ENCODE data around the gene TRIM33. TPM values are rescaled to one million over a fixed set of nuclear protein-coding genes. Genes with fewer than 3 reads are reported as not detected.

TRIM33 gene
- 10 to 100 TPM; 20.2 to 63.0 (median 51.4) TPM for total RNA-seq

- WGBS, 10 experiments, result 0 to 3% (median 0%) methylated on average over 1 to 41 of the region's 90 CpGs; no CpG with 5 or more reads in 1 of the 10 experiments
- in situ Hi-C loops (cut with MboI; ENCODE audit: low pct_unique_long_range_greater_than_20kb in 2 of 9, low sequenced_read_pairs in 9 of 9, unreplicated experiment in 9 of 9), result loop anchor here in 1 of 9 experiments (25.0 kb wide), 1 partner anchor 576 kb away; the partner anchor contains the start of gene TSPAN2
- peak within 1 kb of the TSS; percentile 89 to 95 for H3K27ac ChIP-seq
- peak; percentile 82 to 91 (median 86) for ATAC-seq (replicated peaks in 6 of 8)
- peaks cover 18 to 20% of the 10 kb centered on the region in 2 donors for H3K4me1 ChIP-seq (replicated peaks in 1 of 2)
- H3K4me3 ChIP-seq, result peak within 1 kb of the TSS; percentile 59 to 95 (median 73)
These were observed at the start of gene TRIM33 for GRCh38 chr1:114511032-114511785. Gene TRIM33, minus strand, starts transcription at chr1:114511203. Its CDS starts 127 bp downstream, at chr1:114511076.

GRCh38 chr1:114559356-114559755 is 48.4 kb upstream of the TRIM33 start:
- in situ Hi-C loops (cut with MboI; ENCODE audit: low pct_unique_long_range_greater_than_20kb in 2 of 9, low sequenced_read_pairs in 9 of 9, unreplicated experiment in 9 of 9), result loop anchor here in 1 of 9 experiments (25.0 kb wide), 1 partner anchor 222 kb away; no protein-coding TSS in a partner anchor
- 33 to 100% (median 77%) methylated on average over 1 to 3 of the region's 3 CpGs; no CpG with 5 or more reads in 2 of the 10 experiments for WGBS, 10 experiments
- no peak for ATAC-seq (replicated peaks in 6 of 8)

GRCh38 chr1:114558544-114558943 is 47.5 kb upstream of the TRIM33 start:
- in situ Hi-C loops (cut with MboI; ENCODE audit: low pct_unique_long_range_greater_than_20kb in 2 of 9, low sequenced_read_pairs in 9 of 9, unreplicated experiment in 9 of 9), result loop anchor here in 1 of 9 experiments (25.0 kb wide), 1 partner anchor 221 kb away; no protein-coding TSS in a partner anchor
- Histone ChIP-seq H3K4me3 (no peak overlapping the region), H3K27ac (no peak overlapping the region), H3K4me1 (replicated peaks in 1 of 2) (no peaks in the 10 kb centered on the region)
- 56 to 100% (median 100%) methylated on average over 1 of the region's 1 CpG; no CpG with 5 or more reads in 1 of the 10 experiments for WGBS, 10 experiments
- peak in 2 of 8 experiments; percentile 37 to 42 for ATAC-seq (replicated peaks in 6 of 8)

More at GRCh38 chr1:114559356-114559755, 48.4 kb upstream of the TRIM33 start:
- H3K4me3 ChIP-seq, result no peak overlapping the region
- H3K4me1 ChIP-seq (replicated peaks in 1 of 2), result no peaks in the 10 kb centered on the region
- H3K27ac ChIP-seq, result no peak overlapping the region

- ATAC-seq (replicated peaks in 6 of 8), result no peak
- no peak overlapping the region for H3K4me3 ChIP-seq
- 33 to 100% (median 93%) methylated on average over 1 to 2 of the region's 2 CpGs for WGBS, 10 experiments
- no peaks in the 10 kb centered on the region for H3K4me1 ChIP-seq (replicated peaks in 1 of 2)
- no peak overlapping the region for H3K27ac ChIP-seq
- in situ Hi-C loops (cut with MboI; ENCODE audit: low pct_unique_long_range_greater_than_20kb in 2 of 9, low sequenced_read_pairs in 9 of 9, unreplicated experiment in 9 of 9), result loop anchor here in 1 of 9 experiments (25.0 kb wide), 1 partner anchor 217 kb away; no protein-coding TSS in a partner anchor
These were observed 43.6 kb upstream of the TRIM33 start for GRCh38 chr1:114554577-114554976.

GRCh38 chr1:114552106-114552639 is 41.2 kb upstream of the TRIM33 start:
- no peak overlapping the region for H3K4me3 ChIP-seq
- no peak overlapping the region for H3K27ac ChIP-seq
- in situ Hi-C loops (cut with MboI; ENCODE audit: low pct_unique_long_range_greater_than_20kb in 2 of 9, low sequenced_read_pairs in 9 of 9, unreplicated experiment in 9 of 9), result loop anchor here in 1 of 9 experiments (25.0 kb wide), 1 partner anchor 215 kb away; no protein-coding TSS in a partner anchor
- no peak for ATAC-seq (replicated peaks in 6 of 8)
- no peaks in the 10 kb centered on the region for H3K4me1 ChIP-seq (replicated peaks in 1 of 2)
- WGBS, 10 experiments, result 81 to 100% (median 93%) methylated on average over 3 to 7 of the region's 7 CpGs

- in situ Hi-C loops (cut with MboI; ENCODE audit: low pct_unique_long_range_greater_than_20kb in 2 of 9, low sequenced_read_pairs in 9 of 9, unreplicated experiment in 9 of 9), result loop anchor here in 1 of 9 experiments (25.0 kb wide), 1 partner anchor 214 kb away; no protein-coding TSS in a partner anchor
- Histone ChIP-seq H3K27ac (no peak overlapping the region), H3K4me3 (no peak overlapping the region), H3K4me1 (replicated peaks in 1 of 2) (no peaks in the 10 kb centered on the region)
- peak in 1 of 8 experiments; percentile 20 for ATAC-seq (replicated peaks in 6 of 8)
- WGBS, 10 experiments, result 70 to 92% (median 86%) methylated on average over 1 to 4 of the region's 4 CpGs; no CpG with 5 or more reads in 3 of the 10 experiments
These were observed 40.4 kb upstream of the TRIM33 start for GRCh38 chr1:114551400-114551799.

GRCh38 chr1:114550336-114550735 is 39.3 kb upstream of the TRIM33 start:
- Histone ChIP-seq H3K4me1 (replicated peaks in 1 of 2) (no peaks in the 10 kb centered on the region), H3K27ac (no peak overlapping the region), H3K4me3 (no peak overlapping the region)
- 77 to 100% (median 100%) methylated on average over 1 to 2 of the region's 2 CpGs; no CpG with 5 or more reads in 3 of the 10 experiments for WGBS, 10 experiments
- in situ Hi-C loops (cut with MboI; ENCODE audit: low pct_unique_long_range_greater_than_20kb in 2 of 9, low sequenced_read_pairs in 9 of 9, unreplicated experiment in 9 of 9), result loop anchor here in 1 of 9 experiments (25.0 kb wide), 1 partner anchor 213 kb away; no protein-coding TSS in a partner anchor
- no peak for ATAC-seq (replicated peaks in 6 of 8)

- H3K4me3 ChIP-seq, result no peak overlapping the region
- no peaks in the 10 kb centered on the region for H3K4me1 ChIP-seq (replicated peaks in 1 of 2)
- H3K27ac ChIP-seq, result no peak overlapping the region
- in situ Hi-C loops (cut with MboI; ENCODE audit: low pct_unique_long_range_greater_than_20kb in 2 of 9, low sequenced_read_pairs in 9 of 9, unreplicated experiment in 9 of 9), result no loop called here
- no peak for ATAC-seq (replicated peaks in 6 of 8)
- WGBS, 10 experiments, result 0 to 90% (median 55%) methylated on average over 1 to 4 of the region's 4 CpGs; no CpG with 5 or more reads in 1 of the 10 experiments
These were observed 38.1 kb upstream of the TRIM33 start for GRCh38 chr1:114549137-114549536.

GRCh38 chr1:114547076-114547475 is 36.1 kb upstream of the TRIM33 start:
- in situ Hi-C loops (cut with MboI; ENCODE audit: low pct_unique_long_range_greater_than_20kb in 2 of 9, low sequenced_read_pairs in 9 of 9, unreplicated experiment in 9 of 9), result no loop called here
- ATAC-seq (replicated peaks in 6 of 8), result no peak
- no peak overlapping the region for H3K27ac ChIP-seq
- no peak overlapping the region for H3K4me3 ChIP-seq
- 22 to 100% (median 75%) methylated on average over 1 of the region's 1 CpG; no CpG with 5 or more reads in 3 of the 10 experiments for WGBS, 10 experiments
- no peaks in the 10 kb centered on the region for H3K4me1 ChIP-seq (replicated peaks in 1 of 2)

GRCh38 chr1:114545796-114546195 is 34.8 kb upstream of the TRIM33 start:
- no peak overlapping the region for H3K4me3 ChIP-seq
- WGBS, 10 experiments, result 63 to 100% (median 95%) methylated on average over 1 to 2 of the region's 2 CpGs; no CpG with 5 or more reads in 1 of the 10 experiments
- no peak overlapping the region for H3K27ac ChIP-seq
- ATAC-seq (replicated peaks in 6 of 8), result no peak
- H3K4me1 ChIP-seq (replicated peaks in 1 of 2), result no peaks in the 10 kb centered on the region
- in situ Hi-C loops (cut with MboI; ENCODE audit: low pct_unique_long_range_greater_than_20kb in 2 of 9, low sequenced_read_pairs in 9 of 9, unreplicated experiment in 9 of 9), result no loop called here

- ATAC-seq (replicated peaks in 6 of 8), result no peak
- WGBS, 10 experiments, result 0 to 100% (median 53%) methylated on average over 1 of the region's 1 CpG; no CpG with 5 or more reads in 3 of the 10 experiments
These were observed 34.3 kb upstream of the TRIM33 start for GRCh38 chr1:114545315-114545714.

GRCh38 chr1:114540821-114541220 is 29.8 kb upstream of the TRIM33 start:
- ATAC-seq (replicated peaks in 6 of 8), result no peak
- no peak overlapping the region for H3K4me3 ChIP-seq
- WGBS, 10 experiments, result 58 to 100% (median 85%) methylated on average over 1 to 6 of the region's 6 CpGs
- in situ Hi-C loops (cut with MboI; ENCODE audit: low pct_unique_long_range_greater_than_20kb in 2 of 9, low sequenced_read_pairs in 9 of 9, unreplicated experiment in 9 of 9), result no loop called here
- no peaks in the 10 kb centered on the region for H3K4me1 ChIP-seq (replicated peaks in 1 of 2)
- H3K27ac ChIP-seq, result no peak overlapping the region

More at GRCh38 chr1:114545315-114545714, 34.3 kb upstream of the TRIM33 start:
- in situ Hi-C loops (cut with MboI; ENCODE audit: low pct_unique_long_range_greater_than_20kb in 2 of 9, low sequenced_read_pairs in 9 of 9, unreplicated experiment in 9 of 9), result no loop called here
- H3K4me1 ChIP-seq (replicated peaks in 1 of 2), result no peaks in the 10 kb centered on the region
- H3K4me3 ChIP-seq, result no peak overlapping the region
- no peak overlapping the region for H3K27ac ChIP-seq

- in situ Hi-C loops (cut with MboI; ENCODE audit: low pct_unique_long_range_greater_than_20kb in 2 of 9, low sequenced_read_pairs in 9 of 9, unreplicated experiment in 9 of 9), result no loop called here
- H3K4me3 ChIP-seq, result no peak overlapping the region
- WGBS, 10 experiments, result 10 to 79% (median 66%) methylated on average over 3 of the region's 3 CpGs
These were observed 29.3 kb upstream of the TRIM33 start for GRCh38 chr1:114540272-114540671.

More at GRCh38 chr1:114540272-114540671, 29.3 kb upstream of the TRIM33 start:
- Histone ChIP-seq H3K4me1 (replicated peaks in 1 of 2) (no peaks in the 10 kb centered on the region), H3K27ac (no peak overlapping the region)
- no peak for ATAC-seq (replicated peaks in 6 of 8)
